Measurements from ENCODE around the gene OSBPL10. TPM values are rescaled to one million over a fixed set of nuclear protein-coding genes. Genes with fewer than 3 reads are reported as not detected.

OSBPL10 gene
- 42.4 TPM for total RNA-seq

GRCh38 chr3:31981206-31982181, at the start of gene OSBPL10, which contains the start of gene ZNF860:
Gene OSBPL10, minus strand, starts transcription at chr3:31981262. Its CDS starts 83 bp downstream, at chr3:31981179.
Gene ZNF860, plus strand, starts transcription at chr3:31981750. Its CDS starts 7,330 bp downstream, at chr3:31989080.

Other genes with a start within 250 kb of the OSBPL10 start
- 4.7 TPM for gene ZNF860, start 488 bp upstream of the OSBPL10 start, total RNA-seq
- 45.4 TPM for gene GPD1L, start 125.4 kb upstream of the OSBPL10 start, total RNA-seq

Data from camera-type eye (tissue), 1 donor.